GM19324 (cell line): ENCODE data around the gene TPPP3.

Source experiments
- ATAC-seq: cut with Tn5 transposase; IDR thresholded peaks from one replicate; pipeline ENCODE4 v1.9.1; 2021; ENCODE audit warnings: mild to moderate bottlenecking, moderate library complexity; ENCODE audit not compliant: unreplicated experiment, low FRiP score

Gene TPPP3

GRCh38 chr16:67406111-67406971 lies 13.0 kb upstream of the TPPP3 start:
- no peak for ATAC-seq

GRCh38 chr16:67405336-67405735 lies 12.0 kb upstream of the TPPP3 start:
- no peak for ATAC-seq

- ATAC-seq = no peak
Observed at GRCh38 chr16:67404740-67405226, 11.5 kb upstream of the TPPP3 start.

- ATAC-seq = no peak
Observed at GRCh38 chr16:67403976-67404555, 10.8 kb upstream of the TPPP3 start.

- ATAC-seq = no peak
Observed at GRCh38 chr16:67400901-67401300, 7.6 kb upstream of the TPPP3 start.

GRCh38 chr16:67399749-67400704 lies 6.7 kb upstream of the TPPP3 start:
- no peak for ATAC-seq

GRCh38 chr16:67399218-67399733 lies 6.0 kb upstream of the TPPP3 start:
- no peak for ATAC-seq

- ATAC-seq = no peak
Observed at GRCh38 chr16:67398546-67399217, 5.4 kb upstream of the TPPP3 start.

GRCh38 chr16:67397812-67398545 lies 4.7 kb upstream of the TPPP3 start:
- ATAC-seq = no peak

GRCh38 chr16:67397036-67397801 lies 3.9 kb upstream of the TPPP3 start:
- ATAC-seq = no peak

GRCh38 chr16:67396159-67397035 lies 3.1 kb upstream of the TPPP3 start:
- ATAC-seq = no peak

GRCh38 chr16:67395458-67396158 lies 2.3 kb upstream of the TPPP3 start:
- ATAC-seq = no peak

- ATAC-seq = no peak
Observed at GRCh38 chr16:67395105-67395457, 1.8 kb upstream of the TPPP3 start.

- no peak for ATAC-seq
Observed at GRCh38 chr16:67394155-67395104, 1.1 kb upstream of the TPPP3 start.

- ATAC-seq = no peak
Observed at GRCh38 chr16:67393788-67394154, 473 bp upstream of the TPPP3 start.
